Endometrial microvascular endothelial cells (primary cell): Measurements from ENCODE around the gene PSMD13. TPM values are rescaled to one million over a fixed set of nuclear protein-coding genes. Genes with fewer than 3 reads are reported as not detected.

Experiments
- in situ Hi-C: cut with HindIII; loops from 2 replicates; pipeline ENCODE4 v1.10.0; 2017; ENCODE audit warnings: low sequenced_read_pairs, low pct_unique_long_range_greater_than_20kb; ENCODE audit errors: inconsistent ontology term
- total RNA-seq: library from RNA; depleted of rRNA; stranded (reverse); fragments of >200 nt; gene quantifications from one replicate; pipeline ENCODE4 v1.2.3, GENCODE V29; 2015; ENCODE audit errors: inconsistent ontology term

The PSMD13 gene
- total RNA-seq, 1 donor from 2014 or later, result 204 TPM

DNA sequence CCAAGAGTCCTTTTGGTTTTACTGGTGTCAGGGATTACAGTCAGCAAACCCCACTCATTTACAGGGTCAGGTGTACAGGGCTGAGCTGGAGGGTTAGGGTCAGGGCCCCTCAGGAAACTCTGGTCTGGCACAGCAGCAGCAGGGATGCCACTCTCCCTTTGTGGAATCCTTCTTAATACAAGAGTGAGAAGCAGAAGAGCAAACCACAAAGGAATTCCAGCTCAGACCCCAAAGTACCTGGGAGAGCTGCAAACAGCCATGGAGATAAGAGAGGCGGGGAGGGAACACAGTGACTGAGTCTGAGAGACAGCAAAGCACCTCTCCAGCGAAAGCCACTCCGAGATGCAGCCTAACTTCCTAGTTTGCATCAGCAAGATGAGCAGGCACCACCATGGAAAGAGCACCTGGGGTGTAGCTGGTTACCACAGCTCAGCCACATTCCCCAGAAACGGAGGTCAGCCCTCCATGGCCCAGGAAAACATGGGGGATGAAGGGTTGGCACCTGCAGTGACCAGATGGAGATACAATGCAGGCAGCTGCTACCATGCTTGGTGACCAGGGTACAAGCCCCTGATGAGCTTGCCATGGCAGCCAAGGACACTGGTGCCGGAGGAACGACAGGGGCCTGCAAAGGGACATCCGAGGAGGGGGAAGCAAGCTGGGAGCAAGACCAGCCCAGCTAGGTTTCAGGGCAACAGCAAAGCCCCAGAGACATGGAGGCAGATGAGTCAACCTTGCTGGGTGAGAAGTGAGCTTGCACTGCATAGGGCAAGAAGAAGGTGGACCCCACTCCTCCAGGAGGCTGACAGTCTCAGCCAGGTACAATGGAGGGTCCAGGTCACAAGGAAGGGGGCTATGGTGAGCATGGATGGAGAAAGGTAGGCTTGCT is 33.5 kb upstream of the PSMD13 start:
- in situ Hi-C loops, result no loop called here

DNA sequence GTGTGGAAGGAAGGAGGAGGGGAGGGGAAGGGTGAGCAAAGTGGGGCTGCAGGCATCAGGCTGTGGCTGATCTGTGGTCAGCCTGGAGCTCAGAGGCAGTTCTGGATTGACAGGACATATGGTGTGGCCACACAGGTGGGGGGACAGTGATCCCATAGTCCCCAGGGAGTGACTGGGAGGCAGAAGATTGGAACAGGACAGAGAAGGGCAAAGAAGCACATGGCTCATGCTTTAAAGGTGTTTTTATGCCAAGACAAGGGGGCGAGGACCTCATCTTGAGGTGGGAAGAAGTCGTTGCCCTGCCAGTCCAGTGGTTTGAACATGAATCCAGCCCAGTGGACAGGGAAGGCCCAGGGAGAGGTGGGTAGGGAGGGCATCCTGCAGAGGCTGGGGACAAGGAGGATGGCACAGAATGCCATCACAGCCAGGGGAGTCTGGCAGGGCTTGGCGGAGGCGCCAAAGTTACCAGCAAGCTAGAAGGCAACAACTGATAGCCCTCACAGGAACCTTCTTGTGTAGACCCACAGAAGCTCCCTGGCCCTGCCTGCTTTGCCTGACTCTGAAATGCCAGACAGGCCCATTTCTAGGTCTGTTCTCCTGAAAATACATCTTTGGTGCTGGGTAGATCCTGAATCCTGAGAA is 32.7 kb upstream of the PSMD13 start:
- in situ Hi-C loops, result no loop called here

DNA sequence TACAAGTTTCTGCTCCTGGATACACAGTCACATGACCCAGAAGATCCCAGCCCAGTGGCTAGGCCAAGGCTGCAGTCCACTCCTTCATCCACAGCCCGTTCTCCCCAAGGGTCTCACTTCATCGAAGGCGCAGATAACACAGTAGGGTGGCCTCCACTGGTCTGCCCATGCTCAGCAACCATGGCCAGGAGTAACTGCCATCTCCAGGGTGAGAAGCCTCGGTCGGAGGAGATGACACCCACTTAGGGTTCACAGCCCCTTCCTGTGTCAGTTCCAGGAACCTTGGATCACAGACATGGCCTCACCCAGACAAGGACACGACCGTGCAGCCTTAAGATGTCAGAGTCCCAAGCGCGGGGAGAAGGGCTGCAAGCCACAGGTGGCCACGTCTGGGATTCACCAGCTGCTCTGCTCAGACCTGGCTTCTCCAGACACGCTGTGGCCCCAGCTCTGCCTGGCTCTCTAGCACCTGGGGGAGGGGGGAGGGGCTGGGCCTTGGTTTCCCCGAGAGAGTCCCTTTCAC is 32.1 kb upstream of the PSMD13 start:
- in situ Hi-C loops, result no loop called here

DNA sequence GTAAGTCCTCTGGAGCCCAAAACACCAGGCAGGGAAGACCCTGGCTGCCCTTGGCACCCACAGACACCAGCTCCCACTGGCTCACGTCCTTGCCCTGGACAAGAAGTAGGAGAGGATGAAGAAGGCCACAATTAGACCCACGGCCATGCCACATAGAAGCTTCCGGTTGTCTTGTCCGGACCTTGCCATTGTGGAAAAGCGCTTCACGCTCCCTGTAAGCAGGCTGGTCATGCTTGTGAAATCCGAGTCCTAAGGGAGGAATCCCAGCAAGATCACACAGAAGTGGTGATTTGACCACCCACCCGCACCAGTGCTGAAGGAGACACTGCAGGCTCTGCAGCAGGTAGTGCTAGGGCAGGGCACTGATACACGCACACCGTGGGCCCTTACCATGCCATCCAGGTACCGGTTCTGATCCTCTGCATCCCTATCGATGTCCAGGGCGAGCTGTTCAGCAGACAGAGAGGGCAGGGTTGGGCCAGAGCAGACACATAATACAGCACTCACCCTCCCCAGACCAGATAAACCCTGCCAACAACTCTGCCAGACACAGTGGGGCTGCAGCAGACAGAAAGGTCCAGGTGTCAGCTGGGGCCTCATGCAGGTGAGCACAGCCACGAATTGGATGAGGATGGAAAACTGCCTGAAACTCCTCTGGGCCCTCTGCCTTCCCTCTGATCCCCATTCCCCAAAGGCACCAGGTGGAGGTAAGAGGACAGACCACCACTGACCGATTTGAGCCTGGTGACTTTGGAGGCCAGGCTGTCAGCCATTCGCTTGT is 31.4 kb upstream of the PSMD13 start:
- in situ Hi-C loops, result no loop called here

DNA sequence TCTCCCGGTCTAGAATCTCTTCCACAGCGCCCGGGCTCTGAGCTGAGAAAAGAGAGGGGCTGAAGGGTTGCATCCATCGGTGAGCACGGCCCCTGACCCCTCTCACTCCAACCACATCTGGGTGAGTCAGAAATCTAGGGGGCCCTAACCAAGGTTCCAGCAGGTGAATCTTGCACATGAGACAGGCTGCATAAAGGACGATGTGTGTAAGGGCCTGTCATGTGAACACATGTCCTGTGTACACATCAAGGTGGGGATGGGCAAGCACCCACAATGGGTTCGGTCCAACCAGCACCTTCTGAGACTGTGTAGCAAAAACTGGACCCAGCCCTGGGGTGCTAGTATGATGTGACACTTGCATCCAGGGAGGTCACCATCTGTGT is 30.8 kb upstream of the PSMD13 start:
- in situ Hi-C loops, result no loop called here

GRCh38 chr11:206526-207207 is 30.1 kb upstream of the PSMD13 start:
- in situ Hi-C loops, result no loop called here

GRCh38 chr11:207208-207862 is 29.4 kb upstream of the PSMD13 start, which contains the start of the genes BET1L and RIC8A:
Gene BET1L (minus strand): TSS chr11:207399. CDS start chr11:207321, 78 bp downstream.
Gene RIC8A (plus strand): TSS chr11:207708. CDS start chr11:208855, 1,147 bp downstream.
- in situ Hi-C loops, result no loop called here

DNA sequence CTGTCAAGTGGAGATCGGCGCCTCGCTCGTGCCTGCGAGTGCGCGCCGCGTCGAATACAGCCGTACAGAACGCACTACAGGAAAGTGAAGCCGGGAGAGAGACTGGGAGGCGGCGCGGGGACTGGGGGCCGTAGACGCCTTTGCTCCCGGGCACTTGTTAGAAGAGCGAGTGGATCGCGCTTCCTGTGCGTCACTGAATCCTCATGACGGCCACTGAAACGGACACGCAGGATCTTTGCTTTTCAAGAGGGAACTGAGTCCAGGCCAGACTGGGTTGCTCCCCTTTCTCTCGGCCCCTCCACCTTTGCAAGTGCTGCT is 29.0 kb upstream of the PSMD13 start:
- in situ Hi-C loops, result no loop called here

DNA sequence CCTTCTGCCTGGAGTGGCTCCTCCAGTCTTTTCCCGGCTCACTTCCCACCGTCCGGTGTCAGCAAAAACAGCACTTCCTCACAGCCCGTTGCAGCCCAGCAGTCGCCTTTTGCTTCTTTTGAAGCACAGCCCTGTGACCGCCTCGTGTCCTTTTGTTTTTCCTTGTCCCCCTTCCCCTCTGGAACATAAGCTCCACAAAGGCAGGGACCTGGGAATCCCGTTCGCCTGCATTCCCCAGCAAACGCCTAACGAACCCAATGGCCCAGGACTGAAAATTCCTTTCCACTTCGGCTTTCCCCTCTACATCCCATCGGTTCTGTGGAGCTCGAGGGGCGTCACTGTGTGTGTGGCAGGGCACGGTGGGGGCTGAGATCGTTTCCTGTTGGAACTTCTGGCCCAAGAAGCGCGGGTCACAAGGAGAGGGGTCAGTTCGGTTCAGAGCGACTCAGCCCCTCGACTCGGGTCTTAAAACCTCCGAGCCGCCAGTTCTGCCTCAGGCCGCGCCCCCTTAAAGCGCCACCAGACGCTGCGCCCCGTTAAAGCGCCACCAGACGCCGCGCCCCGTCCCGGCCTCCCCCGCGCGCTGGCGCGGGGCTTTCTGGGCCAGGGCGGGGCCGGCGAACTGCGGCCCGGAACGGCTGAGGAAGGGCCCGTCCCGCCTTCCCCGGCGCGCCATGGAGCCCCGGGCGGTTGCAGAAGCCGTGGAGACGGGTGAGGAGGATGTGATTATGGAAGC is 28.4 kb upstream of the PSMD13 start:
- in situ Hi-C loops, result no loop called here

DNA sequence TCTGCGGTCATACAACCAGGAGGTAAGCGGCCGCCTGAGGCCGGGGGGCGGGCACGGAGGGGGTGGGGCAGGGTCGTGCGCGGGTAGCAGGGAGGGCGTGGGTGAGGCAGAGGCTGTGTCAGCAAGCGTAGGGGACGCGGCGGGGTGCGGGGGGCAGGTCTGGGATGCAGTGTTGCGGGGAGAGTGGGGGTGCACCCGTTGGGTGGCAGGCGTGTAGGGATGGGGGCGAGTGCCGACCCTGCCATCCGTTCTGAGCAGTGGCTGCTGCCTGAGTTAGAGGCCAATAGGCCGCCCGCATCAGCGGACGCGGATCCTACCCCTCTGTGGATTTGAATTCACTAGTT is 27.9 kb upstream of the PSMD13 start:
- in situ Hi-C loops, result no loop called here

DNA sequence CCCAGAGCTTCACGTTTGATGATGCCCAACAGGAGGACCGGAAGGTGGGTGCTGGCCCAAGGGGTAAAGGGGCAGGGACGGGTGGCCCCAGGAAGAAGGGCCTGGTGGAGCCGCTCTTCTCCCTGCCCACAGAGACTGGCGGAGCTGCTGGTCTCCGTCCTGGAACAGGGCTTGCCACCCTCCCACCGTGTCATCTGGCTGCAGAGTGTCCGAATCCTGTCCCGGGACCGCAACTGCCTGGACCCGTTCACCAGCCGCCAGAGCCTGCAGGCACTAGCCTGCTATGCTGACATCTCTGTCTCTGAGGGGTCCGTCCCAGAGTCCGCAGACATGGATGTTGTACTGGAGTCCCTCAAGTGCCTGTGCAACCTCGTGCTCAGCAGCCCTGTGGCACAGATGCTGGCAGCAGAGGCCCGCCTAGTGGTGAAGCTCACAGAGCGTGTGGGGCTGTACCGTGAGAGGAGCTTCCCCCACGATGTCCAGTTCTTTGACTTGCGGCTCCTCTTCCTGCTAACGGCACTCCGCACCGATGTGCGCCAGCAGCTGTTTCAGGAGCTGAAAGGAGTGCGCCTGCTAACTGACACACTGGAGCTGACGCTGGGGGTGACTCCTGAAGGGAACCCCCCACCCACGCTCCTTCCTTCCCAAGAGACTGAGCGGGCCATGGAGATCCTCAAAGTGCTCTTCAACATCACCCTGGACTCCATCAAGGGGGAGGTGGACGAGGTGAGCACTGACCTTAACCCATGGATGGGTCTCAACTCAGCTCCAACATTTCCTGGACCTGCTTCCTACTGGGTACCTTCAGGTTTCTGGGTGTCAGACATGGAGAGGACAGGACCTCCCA is 27.3 kb upstream of the PSMD13 start:
- in situ Hi-C loops, result no loop called here

DNA sequence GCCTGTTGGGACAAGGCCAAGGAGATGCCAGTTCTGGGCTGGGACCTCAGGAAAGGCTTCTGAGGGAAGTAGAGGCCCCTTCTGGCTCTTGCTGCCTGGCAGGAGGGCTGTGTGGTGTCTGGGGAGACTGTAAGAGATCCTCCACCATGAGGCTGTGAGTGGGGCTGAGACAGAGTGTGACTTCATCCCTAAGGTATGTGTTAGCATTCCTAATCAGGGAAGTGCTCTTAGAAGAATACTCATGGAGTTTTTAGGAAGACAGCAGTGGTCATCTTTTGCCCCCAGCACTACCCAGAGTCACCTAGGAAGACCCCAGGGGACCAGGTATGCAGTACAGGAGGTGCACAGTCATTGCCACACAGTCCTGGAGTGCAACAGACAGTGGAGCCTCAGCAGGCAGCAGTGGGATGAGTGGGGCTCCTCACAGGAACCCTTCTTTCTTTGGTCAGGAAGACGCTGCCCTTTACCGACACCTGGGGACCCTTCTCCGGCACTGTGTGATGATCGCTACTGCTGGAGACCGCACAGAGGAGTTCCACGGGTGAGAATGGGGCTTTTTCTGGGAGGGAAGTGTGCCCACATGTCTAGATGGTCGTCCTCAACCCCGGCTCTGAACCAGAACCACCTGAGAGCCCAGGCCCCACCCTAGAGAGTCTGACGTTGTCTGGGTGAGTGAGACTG is 26.5 kb upstream of the PSMD13 start:
- in situ Hi-C loops, result no loop called here

- in situ Hi-C loops, result no loop called here
Measured at GRCh38 chr11:210803-211180, 26.0 kb upstream of the PSMD13 start.

GRCh38 chr11:211295-211694 is 25.5 kb upstream of the PSMD13 start:
- in situ Hi-C loops, result no loop called here

- in situ Hi-C loops, result no loop called here
Measured at GRCh38 chr11:211741-212140, 25.0 kb upstream of the PSMD13 start.
